ENCODE data around the gene MREG. TPM values are rescaled to one million over a fixed set of nuclear protein-coding genes. Genes with fewer than 3 reads are reported as not detected.

The MREG gene
- total RNA-seq, 1 experiment from 2014 or later = 16.9 TPM

- Histone ChIP-seq H3K9me3 (ENCODE audit: control insufficient read depth in 1 of 2, insufficient read depth in 1 of 2, low read depth in 1 of 2, low read length in 2 of 2) (no peaks in the 10 kb centered on the region), H3K4me2 (ENCODE audit: low read length) (no peak overlapping the region), H3K79me2 (ENCODE audit: insufficient read depth, low read length) (no peaks in the 10 kb centered on the region), H3K4me1 (ENCODE audit: control insufficient read depth in 1 of 2, insufficient read depth in 2 of 2, low read length in 2 of 2) (no peaks in the 10 kb centered on the region), H3K9me2 (ENCODE audit: insufficient read depth) (no peaks in the 10 kb centered on the region), H4K20me1 (ENCODE audit: insufficient read depth) (no peaks in the 10 kb centered on the region), H3K9ac (ENCODE audit: low read length) (no peak overlapping the region), H3K36me3 (ENCODE audit: control insufficient read depth in 1 of 2, insufficient read depth in 2 of 2, low read length in 2 of 2) (no peaks in the 10 kb centered on the region), H3K27me3 (ENCODE audit: insufficient read depth, low read length) (no peaks in the 10 kb centered on the region), H3K4me3 (replicated peaks in 1 of 2; ENCODE audit: low read depth in 1 of 2, low read length in 2 of 2) (no peak overlapping the region), H3K27ac (ENCODE audit: low read depth, low read length) (no peak overlapping the region), H2AFZ (ENCODE audit: low read depth, low read length, poor library complexity, severe bottlenecking) (no peak overlapping the region)
- RAD21 ChIA-PET (ENCODE audit: low non-redundant PET in 1 of 2, low total read pairs in 2 of 2, uncharacterized antibody in 2 of 2, unreplicated experiment in 2 of 2) = no interaction called here
- DNase-seq (ENCODE audit: low read depth, low spot score) (no peak), ATAC-seq (no peak)
- CTCF ChIA-PET = no interaction called here
- no TSS peak for BruUV-seq (replicated peaks)
- POLR2A ChIA-PET = no interaction called here
- TF ChIP-seq SIN3A (IDR thresholded peaks at IDR 0.05; ENCODE audit: low read depth) = no peak
- TF ChIP-seq POLR2AphosphoS5 (IDR thresholded peaks at IDR 0.05; ENCODE audit: low read depth, low read length) = no peak
- TF ChIP-seq MAX (IDR thresholded peaks at IDR 0.05) = no peak
- TF ChIP-seq CEBPB (IDR thresholded peaks at IDR 0.05; ENCODE audit: low read depth) = no peak
- TF ChIP-seq REST (IDR thresholded peaks at IDR 0.05; ENCODE audit: low read depth) = no peak
- no peak for TF ChIP-seq ZNF274 (IDR thresholded peaks at IDR 0.05; ENCODE audit: low read depth, low read length)
- no peak for TF ChIP-seq EZH2 (IDR thresholded peaks at IDR 0.05)
- TF ChIP-seq SRF (IDR thresholded peaks at IDR 0.05; ENCODE audit: low read depth) = no peak
- TF ChIP-seq ELF1 (IDR thresholded peaks at IDR 0.05; ENCODE audit: borderline replicate concordance, low read depth) = no peak
- TF ChIP-seq POLR2A (IDR thresholded peaks at IDR 0.05; ENCODE audit: borderline replicate concordance, extremely low read depth, insufficient read depth, insufficient read length) = no peak
- no peak for TF ChIP-seq EZH2phosphoT487 (IDR thresholded peaks at IDR 0.05; ENCODE audit: borderline replicate concordance)
- TF ChIP-seq CTCF (IDR thresholded peaks at IDR 0.05 in 2 of 3, conservative IDR thresholded peaks at IDR 0.05 in 1 of 3; ENCODE audit: borderline replicate concordance in 1 of 3, insufficient read depth in 1 of 3, low read depth in 2 of 3, low read length in 2 of 3) = no peak
- TF ChIP-seq CBX3 (IDR thresholded peaks at IDR 0.05; ENCODE audit: low read depth) = no peak
- no peak for TF ChIP-seq EGR1 (IDR thresholded peaks at IDR 0.05; ENCODE audit: low read depth)
- no peak for TF ChIP-seq JUND (IDR thresholded peaks at IDR 0.05)
- intact Hi-C loops (cut with micrococcal nuclease) = no loop called here
These were observed 51.4 kb downstream of the MREG start for GRCh38 chr2:215961981-215962380.

Data from HCT116 (cell line).